Activated CD8-positive, alpha-beta memory T cell treated with anti-CD3 and anti-CD28 coated beads, Interleukin-2, amount 50 U/mL, for 24 hours (primary cell): ENCODE results near the gene TCEA2.

Experiments used
- DNase-seq: peaks from one replicate; pipeline ENCODE4 v3.0.0-alpha.2; 2020; ENCODE audit errors: extremely low read depth

The TCEA2 gene

GRCh38 chr20:64035933-64036345, 27.1 kb upstream of the TCEA2 start, which contains the start of gene C20orf204:
Gene C20orf204, plus strand, starts transcription at chr20:64036182. Its CDS starts 142 bp downstream, at chr20:64036324.
- DNase-seq = no peak

DNA sequence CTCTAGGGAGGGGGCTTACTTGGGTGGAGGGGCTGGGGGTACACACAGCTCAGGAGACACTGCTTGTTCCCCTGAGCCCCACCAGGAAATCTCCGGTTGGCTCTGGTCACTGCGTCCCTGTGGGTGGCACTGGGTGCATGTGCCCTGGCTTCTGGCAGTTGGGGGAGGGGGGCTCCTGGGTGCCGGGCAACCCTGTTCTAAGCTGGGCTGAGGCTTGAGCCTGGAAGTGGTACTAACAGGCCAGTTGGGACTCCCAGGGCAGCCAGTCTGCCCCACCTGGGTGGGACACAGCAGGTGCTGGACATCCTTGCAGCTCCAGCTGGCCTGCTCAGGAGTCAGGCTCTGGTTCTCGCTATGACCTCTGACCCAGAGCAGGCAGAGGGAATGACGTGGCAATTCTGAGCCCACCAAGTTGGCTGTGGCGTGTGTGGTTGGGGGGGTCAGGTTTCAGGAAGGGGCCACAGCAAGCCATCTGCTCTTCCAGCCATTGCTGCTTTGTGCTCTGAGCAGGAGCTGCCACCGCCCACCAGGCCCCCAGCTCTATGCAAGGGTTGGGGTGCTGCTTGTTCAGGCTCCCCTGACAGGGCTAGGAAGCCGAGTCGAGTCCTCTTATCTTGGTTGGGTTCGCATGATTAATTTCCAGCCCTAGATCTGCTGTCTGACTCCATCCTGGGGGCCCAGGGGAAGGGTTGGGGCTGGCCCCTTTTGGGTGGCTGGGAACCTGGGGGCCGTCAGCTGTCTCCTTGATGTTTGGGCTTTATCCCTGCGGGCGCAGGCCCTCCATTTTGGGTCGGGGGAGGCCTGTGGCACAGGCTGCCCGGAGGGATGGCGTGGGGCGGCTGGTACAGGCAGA, 26.4 kb upstream of the TCEA2 start:
- DNase-seq = no peak

DNA sequence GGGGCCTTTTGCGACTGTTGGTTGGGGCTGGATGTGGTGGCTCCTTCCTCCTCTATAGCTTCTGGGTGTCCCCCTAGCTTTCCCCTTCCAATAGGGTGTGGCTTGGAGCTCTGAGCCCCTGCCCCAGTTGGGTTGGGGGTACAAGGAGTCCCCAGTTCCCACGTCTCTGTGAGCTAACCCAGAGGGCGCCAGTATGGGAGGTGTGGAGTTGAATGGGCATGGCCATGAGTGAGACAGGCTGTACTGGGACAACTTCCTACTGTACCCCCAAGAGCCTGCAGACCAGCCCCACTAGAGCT, 25.9 kb upstream of the TCEA2 start:
- no peak for DNase-seq

GRCh38 chr20:64037498-64038213, 25.3 kb upstream of the TCEA2 start:
- no peak for DNase-seq

- DNase-seq = no peak
Measured at GRCh38 chr20:64038224-64038564, 24.8 kb upstream of the TCEA2 start.

- DNase-seq = no peak
Measured at GRCh38 chr20:64038565-64039292, 24.3 kb upstream of the TCEA2 start.

DNA sequence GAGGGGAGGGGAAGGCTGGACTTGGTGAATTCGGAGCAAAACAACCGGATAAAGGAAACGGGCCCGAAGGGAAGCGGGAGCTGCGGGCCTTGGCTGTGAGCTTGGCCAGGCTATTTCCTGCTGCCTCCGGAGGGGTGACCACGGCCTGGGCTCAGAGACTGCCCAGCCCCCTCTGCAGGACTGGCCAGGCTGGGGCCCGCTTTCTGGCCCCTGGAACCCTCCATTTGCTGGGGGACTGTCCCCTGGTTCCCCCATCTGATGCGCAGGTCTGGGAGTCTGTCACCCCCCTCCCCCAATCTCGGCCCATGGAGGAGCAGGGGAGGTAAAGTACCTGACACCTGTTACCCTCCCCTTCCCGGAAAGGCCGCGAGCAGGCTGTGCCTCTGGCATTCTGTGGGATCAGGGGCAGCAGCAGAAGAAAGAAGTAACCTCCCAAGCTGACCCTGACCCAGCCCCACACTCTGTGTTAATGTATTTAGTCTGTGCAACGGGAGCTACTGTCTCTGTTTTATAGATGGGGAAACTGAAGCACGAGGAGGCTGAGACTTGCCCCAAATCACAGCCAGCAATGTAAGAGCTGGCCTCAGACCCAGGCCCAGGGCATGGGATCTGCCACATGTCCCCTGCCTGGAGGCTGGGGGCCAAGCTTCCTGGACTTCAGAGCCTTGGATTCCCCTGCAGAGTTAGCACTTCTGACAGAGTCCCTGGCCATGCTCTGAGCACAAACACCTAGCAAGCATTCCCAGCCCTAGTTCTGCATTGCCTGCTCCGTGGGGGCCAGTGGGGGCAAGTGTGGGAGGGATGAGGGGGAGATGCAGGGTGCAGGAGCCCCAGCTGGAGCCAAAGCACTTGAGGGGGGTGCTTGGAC, 23.5 kb upstream of the TCEA2 start:
- DNase-seq = no peak

DNA sequence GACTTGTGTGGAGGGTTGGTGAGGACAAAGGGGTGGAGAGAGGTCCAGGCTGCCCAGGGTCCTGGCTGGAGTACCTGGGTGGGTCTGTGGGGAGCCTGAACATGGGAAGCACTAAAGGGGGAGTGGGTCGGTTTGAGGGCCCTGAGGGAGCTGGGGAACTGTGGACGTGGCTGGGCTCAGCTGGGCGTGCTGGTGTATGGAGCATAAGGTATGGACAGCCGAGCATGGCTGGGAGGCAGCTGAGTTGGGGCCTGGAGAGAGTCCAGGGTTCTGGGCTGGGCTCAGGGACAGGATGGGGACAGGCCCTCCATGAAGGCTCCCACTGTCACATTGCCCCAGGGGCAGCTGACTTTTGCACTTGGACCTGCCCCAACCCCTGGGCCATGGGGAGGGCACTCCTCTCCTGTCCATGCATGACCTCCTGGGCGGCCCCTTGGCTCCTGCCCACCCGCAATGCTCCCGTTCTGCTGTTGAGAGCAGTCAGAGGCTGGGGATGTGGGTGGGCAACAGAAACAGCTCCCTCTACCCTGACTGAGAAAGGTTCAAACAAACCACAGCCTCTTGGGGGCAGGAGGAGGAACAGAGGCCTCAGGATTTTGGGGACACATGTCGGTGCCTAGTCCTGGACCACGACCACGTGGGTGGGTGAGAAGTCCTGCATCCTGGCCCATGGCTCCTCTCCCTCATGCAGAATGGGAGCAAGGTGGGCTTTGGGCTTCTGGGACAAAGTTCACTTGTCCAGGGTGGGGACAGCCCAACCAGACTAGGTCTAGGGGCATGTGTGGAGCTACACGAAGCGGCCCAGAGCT, 22.6 kb upstream of the TCEA2 start:
- DNase-seq = no peak

- no peak for DNase-seq
Measured at GRCh38 chr20:64041040-64041780, 21.8 kb upstream of the TCEA2 start.

DNA sequence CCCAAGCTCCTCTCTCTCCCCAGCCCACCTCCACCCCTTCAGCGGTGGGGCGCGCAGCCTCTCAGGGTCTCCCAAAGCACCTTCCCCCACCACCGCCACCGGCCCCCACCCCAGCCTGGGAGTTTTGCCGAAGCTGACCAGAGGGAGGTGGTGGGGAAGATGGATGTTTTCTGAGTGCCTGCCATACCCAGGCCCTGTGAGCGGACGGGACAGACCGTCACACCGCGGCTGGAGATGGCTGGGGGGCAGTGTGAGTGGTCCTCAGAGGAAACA, 21.3 kb upstream of the TCEA2 start:
- no peak for DNase-seq

GRCh38 chr20:64042054-64042781, 20.8 kb upstream of the TCEA2 start:
- no peak for DNase-seq

DNA sequence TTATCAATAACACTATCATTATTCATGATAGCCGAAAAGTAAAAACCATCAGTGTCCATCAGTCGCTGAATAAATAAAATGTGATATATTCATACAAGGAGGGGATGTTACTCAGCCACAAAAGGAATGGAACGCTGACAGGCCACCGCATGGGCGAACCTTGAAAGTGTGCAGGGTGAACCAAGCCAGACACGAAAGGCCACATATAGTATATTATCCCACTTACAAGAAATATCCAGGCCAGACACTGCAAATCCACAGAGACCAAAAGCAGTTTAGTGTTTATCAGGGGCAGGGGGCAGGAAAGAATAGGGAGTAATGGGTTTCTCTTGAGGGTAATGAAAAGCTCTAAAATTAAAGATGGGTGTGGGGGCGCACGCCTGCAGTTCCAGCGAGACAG, 19.2 kb upstream of the TCEA2 start:
- no peak for DNase-seq

DNA sequence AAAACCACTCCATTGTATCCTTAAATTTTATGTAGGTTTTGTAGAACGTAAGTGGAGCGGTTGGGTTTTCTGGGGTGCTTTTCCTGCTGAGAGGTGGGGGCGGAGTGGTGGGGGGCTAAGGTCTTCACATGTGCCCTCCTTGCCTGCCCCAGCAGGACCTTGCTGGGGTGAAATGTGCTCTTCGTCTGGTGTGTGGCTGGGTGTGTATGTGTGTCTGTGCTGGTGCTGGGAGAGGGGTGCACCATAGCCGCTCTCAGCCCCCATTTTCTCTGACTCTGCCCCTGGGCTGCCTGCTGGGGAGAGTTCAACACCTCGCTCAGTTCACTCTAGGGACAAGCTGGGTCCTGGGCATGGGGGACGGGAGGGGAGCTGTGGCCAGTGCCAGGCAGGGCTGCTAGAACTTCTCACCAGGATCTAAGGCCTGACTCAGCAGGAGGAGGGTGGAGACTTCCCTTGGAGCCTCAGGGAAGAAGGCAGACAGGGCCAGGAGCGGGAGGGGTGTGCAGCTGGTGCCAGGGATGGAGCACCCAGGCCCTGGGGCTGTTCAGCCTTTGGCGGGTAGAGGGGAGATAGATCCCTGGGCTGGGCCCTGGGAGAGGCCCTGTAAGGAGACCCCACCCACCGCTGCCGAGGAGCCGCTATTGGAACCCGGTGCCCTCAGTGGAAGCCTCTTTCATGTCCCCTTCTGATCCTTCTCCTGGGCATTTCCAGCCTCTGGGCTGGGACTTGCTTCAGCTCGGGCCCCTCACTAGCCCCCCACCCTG, 18.3 kb upstream of the TCEA2 start:
- DNase-seq = no peak

- no peak for DNase-seq
Measured at GRCh38 chr20:64045346-64046011, 17.5 kb upstream of the TCEA2 start.

DNA sequence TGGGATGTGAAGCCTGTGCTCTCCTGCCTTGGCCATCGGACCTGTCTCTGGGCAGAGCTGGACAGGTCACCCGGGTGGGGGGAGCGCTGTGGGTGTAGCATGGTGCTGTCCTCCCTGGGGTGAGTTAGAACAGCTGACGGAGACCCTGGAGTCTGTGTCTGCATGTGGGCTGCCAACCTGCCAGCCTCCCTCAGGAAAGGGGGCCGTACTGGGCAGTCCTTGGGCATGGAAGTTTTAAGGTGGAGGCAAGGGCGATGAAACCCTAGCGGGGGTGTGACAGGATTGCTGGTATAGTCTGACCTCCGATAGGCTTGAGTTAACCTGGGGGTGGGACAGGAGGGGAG, 16.0 kb upstream of the TCEA2 start:
- no peak for DNase-seq

GRCh38 chr20:64047968-64048401, 15.0 kb upstream of the TCEA2 start:
- no peak for DNase-seq

DNA sequence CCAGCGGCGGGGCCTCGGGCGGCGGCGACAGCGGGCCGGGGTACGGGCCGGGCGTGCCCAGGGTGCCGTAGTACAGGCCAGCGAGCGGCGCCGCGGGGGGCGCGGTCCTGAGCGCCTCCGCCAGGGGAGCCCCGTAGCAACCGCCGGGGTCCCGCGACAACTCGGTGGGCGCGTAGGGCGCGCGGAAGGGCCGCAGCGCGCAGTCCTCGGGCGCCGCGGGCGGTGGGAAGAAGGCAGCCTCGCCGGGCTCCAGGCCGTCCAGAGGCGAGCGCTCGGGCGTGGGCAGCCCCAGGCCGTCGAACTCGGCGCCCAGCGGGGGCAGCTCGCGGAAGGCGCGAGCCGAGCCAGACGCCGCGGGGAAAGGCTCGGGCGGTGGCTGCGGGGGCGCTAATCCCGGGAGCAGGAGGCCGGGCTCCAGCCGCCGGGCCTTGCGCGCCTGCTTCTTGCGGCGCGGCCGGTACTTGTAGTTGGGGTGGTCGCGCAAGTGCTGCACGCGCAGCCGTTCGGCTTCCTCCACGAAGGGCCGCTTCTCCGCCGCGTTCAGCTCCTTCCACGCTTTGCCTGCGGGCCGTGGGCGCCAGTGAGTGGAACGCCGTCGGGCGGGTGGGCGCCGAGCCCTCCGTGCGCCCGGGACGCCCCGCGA, 14.5 kb upstream of the TCEA2 start:
- DNase-seq = no peak
